Activated CD4-positive, alpha-beta T cell treated with anti-CD3 and anti-CD28 coated beads for 1 hour (primary cell): ENCODE results near the gene ADAMTS12.
"Not testable (repeated sequence)": the region's sequence is repeated elsewhere in the genome, so short reads cannot be mapped to it uniquely, and the experiment has no call there.

Source experiments
- DNase-seq: peaks from one replicate; pipeline ENCODE4 v3.0.0-alpha.2; 2020

The ADAMTS12 gene

GRCh38 chr5:33563983-33564908 is 327.5 kb downstream of the ADAMTS12 start:
- DNase-seq = no peak

- no peak for DNase-seq
Observed at GRCh38 chr5:33563530-33563929, 328.3 kb downstream of the ADAMTS12 start.

GRCh38 chr5:33558489-33558888 is 333.3 kb downstream of the ADAMTS12 start:
- no peak for DNase-seq

- DNase-seq = no peak
Observed at GRCh38 chr5:33557605-33558004, 334.2 kb downstream of the ADAMTS12 start.

GRCh38 chr5:33556330-33557328 is 335.2 kb downstream of the ADAMTS12 start:
- no peak for DNase-seq

GRCh38 chr5:33549982-33550567 is 341.7 kb downstream of the ADAMTS12 start:
- no peak for DNase-seq

DNA sequence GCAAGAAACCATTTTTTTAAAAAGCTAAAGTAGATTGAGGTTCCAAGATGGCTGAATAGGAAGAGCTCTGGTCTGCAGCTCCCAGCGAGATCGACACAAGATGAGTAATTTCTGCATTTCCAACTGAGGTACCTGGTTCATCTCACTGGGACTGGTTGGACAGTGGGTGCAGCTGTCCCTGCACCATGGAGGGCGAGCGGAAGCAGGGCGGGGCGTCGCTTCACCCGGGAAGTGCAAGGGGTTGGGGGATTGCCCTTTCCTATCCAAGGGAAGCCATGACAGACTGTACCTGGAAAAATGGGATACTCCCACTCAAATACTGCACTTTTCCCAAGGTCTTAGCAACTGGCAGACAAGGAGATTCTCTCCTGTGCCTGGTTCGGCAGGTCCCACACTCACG is 352.0 kb downstream of the ADAMTS12 start:
- DNase-seq = not testable (repeated sequence)

GRCh38 chr5:33539212-33539611 is 352.6 kb downstream of the ADAMTS12 start:
- no peak for DNase-seq

GRCh38 chr5:33538201-33538600 is 353.6 kb downstream of the ADAMTS12 start:
- DNase-seq = no peak

GRCh38 chr5:33537240-33537639 is 354.6 kb downstream of the ADAMTS12 start:
- DNase-seq = no peak

GRCh38 chr5:33536802-33537201 is 355.0 kb downstream of the ADAMTS12 start:
- DNase-seq = no peak

DNA sequence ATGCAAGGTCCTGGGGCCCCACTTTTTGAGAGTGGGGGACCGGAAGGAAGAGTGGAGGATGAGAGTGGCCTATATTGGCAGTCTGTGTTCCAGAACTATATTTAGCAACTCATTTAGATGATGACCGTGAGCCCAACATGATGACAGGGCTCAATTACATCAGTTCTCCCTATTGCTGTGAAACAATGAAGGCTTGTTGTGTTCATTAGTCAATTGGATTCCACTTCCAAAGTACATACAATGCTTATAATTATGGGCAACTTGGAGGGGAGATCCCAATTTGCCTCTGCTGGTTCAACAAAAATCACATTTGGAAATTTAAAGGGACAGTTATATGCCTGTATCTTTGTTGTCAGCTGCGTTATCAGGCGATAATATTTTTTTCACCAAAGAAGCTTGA is 360.0 kb downstream of the ADAMTS12 start:
- no peak for DNase-seq

DNA sequence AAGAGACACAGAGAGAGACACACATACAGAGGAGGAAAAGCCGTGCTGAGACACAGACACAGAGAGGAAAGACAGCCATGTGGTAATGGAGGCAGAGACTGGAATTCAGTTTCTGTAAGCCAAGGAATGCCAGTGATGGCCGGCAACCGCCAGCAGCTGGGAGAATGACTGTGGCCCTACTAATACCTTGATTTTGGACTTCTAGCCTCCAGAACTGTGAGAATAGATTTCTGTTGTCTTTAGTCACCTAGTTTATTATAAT is 360.8 kb downstream of the ADAMTS12 start:
- no peak for DNase-seq

- no peak for DNase-seq
Observed at GRCh38 chr5:33530183-33531036, 361.4 kb downstream of the ADAMTS12 start.

DNA sequence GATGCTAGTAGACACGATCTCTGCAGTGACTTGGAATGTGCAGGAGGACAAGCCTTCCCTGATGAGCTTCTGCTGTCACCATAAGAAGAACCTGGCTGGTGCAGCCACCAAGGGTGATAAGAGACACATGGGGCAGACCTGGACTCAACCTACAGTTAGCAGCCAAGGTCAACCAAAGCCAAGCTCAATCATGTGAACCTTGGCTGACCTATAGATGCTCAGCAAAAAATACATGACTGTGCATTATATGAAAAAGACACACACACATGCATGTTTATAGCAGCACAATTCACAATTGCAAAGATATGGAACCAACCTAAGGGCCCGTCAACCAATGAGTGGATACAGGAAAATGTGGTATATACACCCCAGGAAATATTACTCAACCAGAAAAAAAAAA is 364.1 kb downstream of the ADAMTS12 start:
- DNase-seq = no peak

DNA sequence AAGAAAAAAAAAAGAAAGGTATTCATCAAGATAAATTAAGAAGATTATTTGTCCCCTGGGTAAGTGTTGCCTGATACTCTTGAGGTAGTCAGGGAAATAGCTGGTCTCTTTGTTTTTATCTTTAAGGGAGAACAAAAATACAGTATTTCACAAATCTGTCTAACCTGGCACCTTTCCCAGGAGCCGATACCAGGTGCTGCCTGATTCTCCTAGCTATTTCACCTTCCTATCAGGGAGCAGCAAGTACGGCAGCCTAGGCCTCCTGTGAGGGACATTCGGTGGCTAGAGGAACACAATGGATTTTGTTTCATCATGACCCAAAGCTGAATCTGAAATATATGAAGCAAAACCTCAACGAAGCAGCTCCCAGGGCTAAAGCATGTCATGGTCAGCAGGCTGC is 365.0 kb downstream of the ADAMTS12 start:
- DNase-seq = no peak

DNA sequence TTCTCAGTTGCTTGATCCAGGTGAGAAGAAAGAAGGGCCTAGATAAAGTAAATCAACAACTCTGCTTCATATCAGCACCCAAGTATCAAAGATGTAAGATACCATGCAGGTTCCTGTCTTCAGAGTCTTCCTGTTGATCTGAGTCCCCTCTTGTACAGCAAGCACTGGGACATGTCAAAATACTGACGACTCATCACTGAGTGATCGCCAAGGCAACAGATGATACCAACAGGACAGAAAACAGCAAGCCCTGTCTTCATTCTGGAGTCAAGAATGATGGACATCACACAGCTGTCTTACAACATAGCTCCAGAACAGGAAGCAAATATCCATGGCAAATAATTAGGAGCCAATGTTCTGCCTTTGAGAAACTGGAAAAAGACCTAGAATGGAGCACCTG is 367.3 kb downstream of the ADAMTS12 start:
- no peak for DNase-seq

DNA sequence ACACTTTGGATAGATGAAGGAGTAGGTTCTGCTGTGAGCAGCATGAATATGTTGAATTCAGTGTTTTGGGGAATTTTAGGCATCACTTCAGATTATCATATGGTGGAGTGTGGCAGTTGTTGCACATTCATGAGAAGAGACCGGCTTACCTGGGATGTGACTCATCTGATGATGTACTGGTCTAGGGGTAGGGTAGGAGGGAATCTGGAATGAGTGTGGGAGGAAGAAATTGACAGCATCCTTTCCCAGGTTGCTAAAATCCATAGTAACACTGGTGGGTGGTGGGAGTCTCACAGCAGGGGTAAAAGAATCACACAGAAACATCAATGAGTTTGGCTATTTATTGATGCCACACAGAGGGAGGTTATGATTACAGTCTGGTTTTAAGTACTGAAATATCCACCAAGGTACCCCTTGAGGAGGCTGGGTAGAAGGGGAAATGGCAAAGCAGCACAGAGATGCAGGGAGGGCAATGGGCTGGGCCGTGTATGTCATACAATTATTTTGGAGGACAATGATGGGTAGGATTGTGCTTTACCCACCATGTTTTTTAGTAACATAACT is 368.5 kb downstream of the ADAMTS12 start:
- DNase-seq = no peak

- no peak for DNase-seq
Observed at GRCh38 chr5:33516421-33516820, 375.4 kb downstream of the ADAMTS12 start.

DNA sequence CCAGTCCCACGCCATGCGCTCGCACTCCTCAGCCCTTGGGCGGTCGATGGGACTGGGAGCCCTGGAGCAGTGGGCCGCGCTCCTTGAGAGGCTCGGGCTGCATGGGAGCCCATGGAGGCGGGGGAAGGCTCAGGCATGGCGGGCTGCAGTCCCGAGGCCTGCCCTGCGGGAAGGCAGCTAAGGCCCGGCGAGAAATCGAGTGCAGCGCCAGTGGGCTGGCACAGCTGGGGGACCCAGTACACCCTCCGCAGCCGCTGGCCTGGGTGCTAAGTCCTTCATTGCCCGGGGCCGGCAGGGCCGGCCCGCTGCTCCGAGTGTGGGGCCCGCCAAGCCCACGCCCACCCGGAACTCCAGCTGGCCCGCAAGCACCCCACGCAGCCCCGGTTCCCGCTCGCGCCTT is 376.4 kb downstream of the ADAMTS12 start:
- DNase-seq = not testable (repeated sequence)

- no peak for DNase-seq
Observed at GRCh38 chr5:33513462-33514185, 378.2 kb downstream of the ADAMTS12 start.
